ENCODE measurements around the gene TNNC1.

GRCh38 chr3:52487788-52488691 lies 34.2 kb upstream of the TNNC1 start:
- TF ChIP-seq CTCF (conservative IDR thresholded peaks at IDR 0.05; ENCODE audit: low read depth, low read length), result no peak
- TF ChIP-seq EZH2 (IDR thresholded peaks at IDR 0.05; ENCODE audit: borderline replicate concordance, low read depth, low read length, poor library complexity, severe bottlenecking), result no peak

Data from A673 (cell line).